PC-3 (cell line): ENCODE data around the gene SCMH1. TPM values are rescaled to one million over a fixed set of nuclear protein-coding genes. Genes with fewer than 3 reads are reported as not detected.
A peak's percentile ranks its signal among the peaks of the same experiment; 100 is the strongest.

Experiments
- ATAC-seq: fragments of 200-7000 bp; cut with Tn5 transposase; 2 replicates; pipeline ENCODE4 v1.9.1; 2020; ENCODE audit warnings: mild to moderate bottlenecking, moderate library complexity
- BruUV-seq: library from RNA; stranded (reverse); fragments of 400-500 nt; replicated peaks from 2 replicates; lab custom pipeline; 2021; lab: Mats Ljungman, UMichigan
- CTCF ChIA-PET: fragments of 300-600 bp; sonication (Branson Sonifier 250); formaldehyde crosslinking; loops from one replicate; lab custom pipeline; 2022; ENCODE audit warnings: antibody characterized with exemption; lab: Charles Lee
- POLR2A ChIA-PET: fragments of 300-600 bp; sonication (Branson Sonifier 250); formaldehyde crosslinking; loops from one replicate; lab custom pipeline; 2022; ENCODE audit warnings: antibody characterized with exemption; ENCODE audit not compliant: unreplicated experiment; lab: Charles Lee
- DNase-seq: peaks from one replicate; pipeline ENCODE4 v3.0.0-alpha.2; 2015
- H2AFZ ChIP-seq: fragments of 300-600 bp; sonication (generic); 2 replicates; pipeline ENCODE4 v1.6.0; 2016; ENCODE audit warnings: antibody characterized with exemption, low read length
- H3F3A ChIP-seq: fragments of 300-600 bp; sonication (generic); one replicate; pipeline ENCODE4 v1.6.0; 2017; ENCODE audit warnings: antibody characterized with exemption, low read length, control low read depth, mild to moderate bottlenecking; ENCODE audit not compliant: unreplicated experiment
- H3K27ac ChIP-seq: fragments of 300-600 bp; sonication (generic); 2 replicates; pipeline ENCODE4 v1.5.1; 2016; ENCODE audit warnings: mild to moderate bottlenecking, low read length
- H3K27me3 ChIP-seq: fragments of 300-600 bp; sonication (generic); 2 replicates; pipeline ENCODE4 v1.6.1; 2016; ENCODE audit warnings: low read length, mixed read lengths
- H3K36me3 ChIP-seq: fragments of 300-600 bp; sonication (generic); 2 replicates; pipeline ENCODE4 v1.6.1; 2016; ENCODE audit warnings: low read depth, mixed run types, low read length, mixed read lengths
- H3K4me1 ChIP-seq: fragments of 300-600 bp; sonication (generic); 2 replicates; pipeline ENCODE4 v1.5.1; 2016; ENCODE audit warnings: low read length; ENCODE audit not compliant: insufficient read depth
- H3K4me2 ChIP-seq: fragments of 300-600 bp; sonication (generic); 2 replicates; pipeline ENCODE4 v1.6.0; 2016; ENCODE audit warnings: low read length
- H3K4me3 ChIP-seq: fragments of 300-600 bp; sonication (generic); 2 replicates; pipeline ENCODE4 v1.5.1; 2016; ENCODE audit warnings: mild to moderate bottlenecking, low read length, mixed read lengths
- H3K79me2 ChIP-seq: fragments of 300-600 bp; sonication (generic); 2 replicates; pipeline ENCODE4 v1.6.1; 2017; ENCODE audit warnings: low read length, mixed read lengths
- H3K9ac ChIP-seq: fragments of 300-600 bp; sonication (generic); 2 replicates; pipeline ENCODE4 v1.6.0; 2016; ENCODE audit warnings: mild to moderate bottlenecking, low read length
- H3K9me2 ChIP-seq: fragments of 300-600 bp; sonication (generic); replicated peaks from 2 replicates; pipeline ENCODE4 v1.6.1; 2016; ENCODE audit warnings: mixed run types, low read length, mixed read lengths
- H3K9me3 ChIP-seq: fragments of 300-600 bp; sonication (generic); 2 replicates; pipeline ENCODE4 v1.6.1; 2016; ENCODE audit warnings: low read length, mixed read lengths
- H4K20me1 ChIP-seq: fragments of 300-600 bp; sonication (generic); 2 replicates; pipeline ENCODE4 v1.6.1; 2016; ENCODE audit warnings: low read length, mixed read lengths
- EZH2 ChIP-seq: fragments of 300-600 bp; sonication (generic); IDR thresholded peaks from one replicate; pipeline ENCODE4 v1.6.1; 2017; ENCODE audit warnings: antibody characterized with exemption, mild to moderate bottlenecking, low read length; ENCODE audit not compliant: unreplicated experiment
- EZH2phosphoT487 ChIP-seq: fragments of 300-600 bp; sonication (generic); IDR thresholded peaks from 2 replicates; pipeline ENCODE4 v1.6.1; 2018; ENCODE audit warnings: mild to moderate bottlenecking, antibody characterized with exemption, low read length, borderline replicate concordance
- intact Hi-C: fragments of 100-400 bp; cut with micrococcal nuclease; formaldehyde crosslinking; loops from 2 replicates; pipeline ENCODE4 v1.9.0; 2023
- total RNA-seq: library from RNA; depleted of rRNA; stranded (reverse); fragments of >200 nt; gene quantifications from 2 replicates; pipeline ENCODE4 v1.2.3, GENCODE V29; 2014
- TF ChIP-seq, protein P1 (sequence below): fragments of 300-600 bp; sonication (generic); conservative IDR thresholded peaks from 2 replicates; pipeline ENCODE4 v1.5.1; 2017; ENCODE audit warnings: antibody characterized with exemption, low read depth, mild to moderate bottlenecking, low read length

Gene SCMH1
- total RNA-seq, 1 experiment from 2014 or later = 33.6 TPM

DNA sequence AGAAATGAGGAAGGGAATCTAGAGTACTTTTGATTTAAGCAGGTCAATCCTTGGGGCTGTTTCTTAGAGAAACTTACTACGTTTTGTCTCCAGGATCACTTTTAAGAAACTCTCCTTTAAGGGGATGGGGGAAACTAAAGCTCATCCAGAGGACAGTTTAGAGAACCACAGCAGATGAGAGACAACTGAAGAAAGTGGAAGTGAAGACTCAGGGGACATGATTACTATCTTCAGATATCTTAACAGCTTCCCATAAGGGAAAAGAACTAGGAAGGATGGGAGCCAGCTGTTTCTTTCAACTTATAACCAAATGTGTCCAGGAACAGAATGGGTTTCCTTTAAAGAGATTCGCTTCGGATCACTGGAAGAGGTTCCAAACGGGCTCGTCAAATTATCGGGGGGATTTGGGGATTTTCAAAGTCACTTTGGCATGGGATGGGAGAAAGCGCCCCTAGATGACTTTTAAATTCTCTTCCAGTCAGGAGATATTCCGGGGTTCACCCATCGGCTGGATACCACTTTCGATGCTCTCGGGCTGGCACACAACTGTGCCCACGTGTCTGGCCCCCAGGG lies 1.2 kb downstream of the SCMH1 start:
- Histone ChIP-seq H3K27me3 (no peaks in the 10 kb centered on the region), H3K4me2 (peak overlapping the region; percentile 94), H3K79me2 (peaks cover 55% of the 10 kb centered on the region), H3K4me3 (peak overlapping the region; percentile 73), H3K9me3 (no peaks in the 10 kb centered on the region), H4K20me1 (peaks cover 10% of the 10 kb centered on the region), H3K36me3 (no peaks in the 10 kb centered on the region), H3K9ac (peak overlapping the region; percentile 80), H3K9me2 (no peaks in the 10 kb centered on the region), H3K4me1 (peaks cover 54% of the 10 kb centered on the region), H2AFZ (peak overlapping the region; percentile 82), H3K27ac (peak overlapping the region; percentile 44), H3F3A (peaks cover 6% of the 10 kb centered on the region)
- CTCF ChIA-PET = interaction anchor here (0.6 to 1.5 kb wide), 6 partner anchors 83 to 587 kb away, joined by 3 to 9 read pairs (median 4); no protein-coding TSS in a partner anchor
- TSS peak; percentile 57 for BruUV-seq
- no peak for ATAC-seq
- TF ChIP-seq, protein P1, sequence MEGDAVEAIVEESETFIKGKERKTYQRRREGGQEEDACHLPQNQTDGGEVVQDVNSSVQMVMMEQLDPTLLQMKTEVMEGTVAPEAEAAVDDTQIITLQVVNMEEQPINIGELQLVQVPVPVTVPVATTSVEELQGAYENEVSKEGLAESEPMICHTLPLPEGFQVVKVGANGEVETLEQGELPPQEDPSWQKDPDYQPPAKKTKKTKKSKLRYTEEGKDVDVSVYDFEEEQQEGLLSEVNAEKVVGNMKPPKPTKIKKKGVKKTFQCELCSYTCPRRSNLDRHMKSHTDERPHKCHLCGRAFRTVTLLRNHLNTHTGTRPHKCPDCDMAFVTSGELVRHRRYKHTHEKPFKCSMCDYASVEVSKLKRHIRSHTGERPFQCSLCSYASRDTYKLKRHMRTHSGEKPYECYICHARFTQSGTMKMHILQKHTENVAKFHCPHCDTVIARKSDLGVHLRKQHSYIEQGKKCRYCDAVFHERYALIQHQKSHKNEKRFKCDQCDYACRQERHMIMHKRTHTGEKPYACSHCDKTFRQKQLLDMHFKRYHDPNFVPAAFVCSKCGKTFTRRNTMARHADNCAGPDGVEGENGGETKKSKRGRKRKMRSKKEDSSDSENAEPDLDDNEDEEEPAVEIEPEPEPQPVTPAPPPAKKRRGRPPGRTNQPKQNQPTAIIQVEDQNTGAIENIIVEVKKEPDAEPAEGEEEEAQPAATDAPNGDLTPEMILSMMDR = no peak
- no peak for TF ChIP-seq EZH2phosphoT487
- TF ChIP-seq EZH2 = no peak
- intact Hi-C loops = loop anchor here (1.0 to 5.0 kb wide), 4 partner anchors 69 to 189 kb away; no protein-coding TSS in a partner anchor
- POLR2A ChIA-PET = interaction anchor here (0.6 to 0.7 kb wide), 3 partner anchors 65 to 216 kb away, joined by 3 to 6 read pairs (median 6); no protein-coding TSS in a partner anchor
- peak; percentile 8 for DNase-seq

- H3K4me3 ChIP-seq = peak overlapping the region; percentile 73
These were observed 2.0 kb downstream of the SCMH1 start for GRCh38 chr1:41239988-41240610.

More at GRCh38 chr1:41239988-41240610, 2.0 kb downstream of the SCMH1 start:
- Histone ChIP-seq H2AFZ (no peak overlapping the region), H3K9me3 (no peaks in the 10 kb centered on the region), H3K36me3 (no peaks in the 10 kb centered on the region), H3K79me2 (peaks cover 60% of the 10 kb centered on the region), H3K4me2 (peak overlapping the region; percentile 94), H4K20me1 (peaks cover 10% of the 10 kb centered on the region), H3K9me2 (no peaks in the 10 kb centered on the region), H3K27me3 (no peaks in the 10 kb centered on the region), H3F3A (peaks cover 6% of the 10 kb centered on the region), H3K4me1 (peaks cover 48% of the 10 kb centered on the region), H3K9ac (no peak overlapping the region), H3K27ac (peak overlapping the region; percentile 44)
- ChIA-PET CTCF (interaction anchor here (0.6 to 1.5 kb wide), 6 partner anchors 82 to 588 kb away, joined by 3 to 9 read pairs (median 4); no protein-coding TSS in a partner anchor), POLR2A (interaction anchor here (0.6 kb wide), 2 partner anchors 64 to 138 kb away, joined by 6 read pairs; no protein-coding TSS in a partner anchor)
- TF ChIP-seq EZH2phosphoT487 (no peak), EZH2 (no peak)
- TF ChIP-seq, protein P1 = peak; percentile 58
- no TSS peak for BruUV-seq
- peak; percentile 23 for ATAC-seq
- DNase-seq = peak; percentile 70
- intact Hi-C loops = loop anchor here (1.0 to 10.0 kb wide), 5 partner anchors 68 to 205 kb away; no protein-coding TSS in a partner anchor
